Prostate gland (tissue), 2 donors: Measurements from ENCODE around the gene ATP1B1. TPM values are rescaled to one million over a fixed set of nuclear protein-coding genes. Genes with fewer than 3 reads are reported as not detected.

ENCODE experiments used
- DNase-seq: peaks from one replicate; pipeline ENCODE4 v3.0.0-alpha.2; 2019; ENCODE audit warnings: low spot score
- H3K27ac ChIP-seq, 2 donors: fragments of 200-600 bp; sonication (generic); 2 replicates each; pipeline ENCODE4 v1.5.1; 2017 to 2019
- H3K27me3 ChIP-seq: fragments of 200-600 bp; sonication (generic); replicated peaks from 2 replicates; pipeline ENCODE4 v1.5.1; 2019; ENCODE audit not compliant: insufficient read depth
- H3K36me3 ChIP-seq, 2 donors: fragments of 200-600 bp; sonication (generic); 1 replicate in 1 of 2; 2 replicates in 1 of 2; pipeline versions ENCODE4 v1.5.1 to v1.8.1; 2017 to 2019
- H3K4me1 ChIP-seq: fragments of 200-600 bp; sonication (generic); replicated peaks from 2 replicates; pipeline ENCODE4 v1.5.1; 2019
- H3K4me3 ChIP-seq, 2 donors: fragments of 200-600 bp; sonication (generic); 2 replicates each; pipeline ENCODE4 v1.5.1; 2017 to 2019
- H3K9me3 ChIP-seq: fragments of 200-600 bp; sonication (generic); 2 replicates; pipeline ENCODE4 v1.5.1; 2017
- POLR2A ChIP-seq: fragments of 450-650 bp; IDR thresholded peaks from one replicate; pipeline ENCODE4 v1.6.1; 2016; ENCODE audit warnings: antibody characterized with exemption, mild to moderate bottlenecking
- POLR2AphosphoS5 ChIP-seq: sonication (generic); formaldehyde crosslinking; IDR thresholded peaks from one replicate; pipeline ENCODE4 v1.6.1; 2017; ENCODE audit warnings: antibody characterized with exemption
- WGBS: methylation state at CpG from one replicate; pipeline ENCODE4 v1.1.5; 2018; 5-methylcytosine and 5-hydroxymethylcytosine counted together
- intact Hi-C: fragments of 100-400 bp; cut with DNase I; formaldehyde crosslinking; loops from one replicate; pipeline ENCODE4 v1.14.2; 2022
- total RNA-seq, 2 donors: library from RNA; depleted of rRNA; stranded (reverse); fragments of >200 nt; gene quantifications; one replicate each; pipeline ENCODE4 v1.1.0, GENCODE V29; 2016
- TF ChIP-seq, protein P1 (sequence below), 4 experiments: fragments of 200-600 bp in 2 of 4; fragments of 450-650 bp in 2 of 4; sonication (generic) in 2 of 4; IDR thresholded peaks; 1 replicate in 3 of 4; 2 replicates in 1 of 4; pipeline ENCODE4 v1.5.1; 2016 to 2019; ENCODE audit warnings: antibody characterized with exemption in 4 of 4, mild to moderate bottlenecking in 2 of 4, moderate library complexity in 2 of 4

The ATP1B1 gene
- total RNA-seq, 2 donors from 2014 or later: 59.4 to 139 TPM

DNA sequence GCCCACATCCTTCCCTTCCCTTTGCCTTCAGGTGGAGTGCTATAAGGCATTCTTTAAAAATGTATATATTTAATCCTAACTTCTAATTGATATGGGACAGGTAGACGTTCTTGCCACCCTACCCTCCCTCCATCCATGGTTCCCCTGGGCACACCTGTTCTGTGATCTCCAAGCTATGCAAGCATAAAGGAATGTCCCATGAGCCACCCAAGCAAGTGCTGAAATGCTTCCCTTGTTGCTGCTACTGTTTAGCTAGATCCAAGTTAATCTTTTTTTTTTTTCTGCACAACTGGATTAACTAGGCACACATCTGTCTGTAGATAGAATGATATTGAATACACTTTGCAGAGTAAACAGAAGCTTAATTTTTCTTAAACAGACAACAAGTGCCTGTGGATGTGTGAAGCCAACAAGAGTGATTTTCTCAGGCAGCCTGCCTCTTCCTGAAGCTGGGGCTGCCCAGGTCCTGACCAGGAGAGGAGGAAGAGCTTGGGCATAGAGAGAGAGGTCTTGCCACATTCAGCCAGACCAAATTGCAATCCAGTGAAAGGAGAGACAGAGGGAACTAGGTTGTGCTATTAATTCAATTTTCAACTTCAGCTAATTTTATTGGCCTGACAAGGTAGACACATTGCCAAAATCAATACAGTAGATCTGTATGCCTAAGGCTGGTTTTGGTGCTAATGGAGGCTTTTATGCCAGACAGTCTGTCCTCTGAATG lies 28.2 kb upstream of the ATP1B1 start:
- WGBS: 81% methylated on average over 1 of the region's 1 CpG
- TF ChIP-seq POLR2A (no peak), POLR2AphosphoS5 (no peak)
- TF ChIP-seq, protein P1, sequence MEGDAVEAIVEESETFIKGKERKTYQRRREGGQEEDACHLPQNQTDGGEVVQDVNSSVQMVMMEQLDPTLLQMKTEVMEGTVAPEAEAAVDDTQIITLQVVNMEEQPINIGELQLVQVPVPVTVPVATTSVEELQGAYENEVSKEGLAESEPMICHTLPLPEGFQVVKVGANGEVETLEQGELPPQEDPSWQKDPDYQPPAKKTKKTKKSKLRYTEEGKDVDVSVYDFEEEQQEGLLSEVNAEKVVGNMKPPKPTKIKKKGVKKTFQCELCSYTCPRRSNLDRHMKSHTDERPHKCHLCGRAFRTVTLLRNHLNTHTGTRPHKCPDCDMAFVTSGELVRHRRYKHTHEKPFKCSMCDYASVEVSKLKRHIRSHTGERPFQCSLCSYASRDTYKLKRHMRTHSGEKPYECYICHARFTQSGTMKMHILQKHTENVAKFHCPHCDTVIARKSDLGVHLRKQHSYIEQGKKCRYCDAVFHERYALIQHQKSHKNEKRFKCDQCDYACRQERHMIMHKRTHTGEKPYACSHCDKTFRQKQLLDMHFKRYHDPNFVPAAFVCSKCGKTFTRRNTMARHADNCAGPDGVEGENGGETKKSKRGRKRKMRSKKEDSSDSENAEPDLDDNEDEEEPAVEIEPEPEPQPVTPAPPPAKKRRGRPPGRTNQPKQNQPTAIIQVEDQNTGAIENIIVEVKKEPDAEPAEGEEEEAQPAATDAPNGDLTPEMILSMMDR (IDR thresholded peaks at IDR 0.05): no peak
- no peak for DNase-seq
- H3K4me3 ChIP-seq: no peak overlapping the region
- no peaks in the 10 kb centered on the region for H3K9me3 ChIP-seq
- H3K4me1 ChIP-seq: no peaks in the 10 kb centered on the region
- no peak overlapping the region for H3K27ac ChIP-seq
- no peaks in the 10 kb centered on the region for H3K27me3 ChIP-seq
- no peaks in the 10 kb centered on the region for H3K36me3 ChIP-seq
- intact Hi-C loops: no loop called here

DNA sequence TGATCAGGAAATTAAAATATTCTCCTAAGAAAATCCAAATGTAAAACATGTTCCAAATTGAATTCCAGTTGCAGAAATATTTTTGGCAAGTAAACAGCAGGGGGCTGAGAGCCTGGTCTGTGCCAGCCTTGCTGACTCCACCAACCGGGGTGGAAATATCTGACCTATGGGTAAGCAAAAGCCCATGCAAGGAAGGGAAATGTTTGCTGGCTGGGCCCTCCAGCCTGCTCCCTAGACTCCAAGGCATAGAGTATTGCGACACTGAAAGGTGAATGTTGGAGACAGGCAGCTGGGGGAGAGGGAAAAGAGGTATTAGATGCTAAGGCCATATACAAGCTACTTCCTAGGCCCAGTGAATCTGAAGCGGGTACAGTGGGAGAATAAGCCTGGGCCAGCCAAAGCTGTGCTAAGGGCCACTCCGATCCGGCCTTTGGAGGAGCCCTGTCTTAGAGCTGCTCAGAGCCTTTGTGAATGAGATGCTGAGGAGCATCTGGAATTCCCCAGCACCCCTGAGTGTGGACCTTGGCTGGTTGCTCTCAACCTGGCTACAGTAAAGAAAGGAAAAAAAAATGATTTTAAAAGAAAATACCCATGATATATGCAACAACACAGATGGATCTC lies 24.9 kb upstream of the ATP1B1 start:
- 84% methylated on average over 5 of the region's 5 CpGs for WGBS
- no peak overlapping the region for H3K4me3 ChIP-seq
- intact Hi-C loops: no loop called here
- H3K27ac ChIP-seq: no peak overlapping the region
- no peaks in the 10 kb centered on the region for H3K9me3 ChIP-seq
- no peaks in the 10 kb centered on the region for H3K4me1 ChIP-seq
- TF ChIP-seq, protein P1 (IDR thresholded peaks at IDR 0.05): no peak
- TF ChIP-seq POLR2AphosphoS5: no peak
- no peak for TF ChIP-seq POLR2A
- H3K36me3 ChIP-seq: no peaks in the 10 kb centered on the region
- H3K27me3 ChIP-seq: no peaks in the 10 kb centered on the region
- DNase-seq: no peak

DNA sequence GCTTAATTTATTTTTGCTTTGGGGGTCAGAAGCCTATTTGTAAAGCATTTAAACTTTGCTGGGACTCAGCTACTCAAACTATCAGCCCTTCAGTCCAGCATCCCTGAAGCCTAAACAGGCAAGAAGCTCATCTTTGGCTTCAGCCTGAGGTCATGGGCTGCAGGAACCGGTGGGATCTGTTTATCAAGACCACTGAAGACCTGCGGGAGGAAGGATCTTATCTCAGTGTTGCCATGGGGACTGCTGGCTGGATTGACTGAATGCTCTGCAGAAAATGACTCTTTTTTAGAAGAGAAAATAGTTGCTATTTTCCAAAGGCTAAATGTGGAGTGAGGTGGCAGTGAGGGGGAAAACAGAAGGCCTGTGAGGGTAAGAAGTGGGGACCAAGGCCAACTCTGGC lies 20.6 kb upstream of the ATP1B1 start:
- WGBS: 33% methylated on average over 2 of the region's 2 CpGs
- DNase-seq: no peak
- Histone ChIP-seq H3K27me3 (no peaks in the 10 kb centered on the region), H3K36me3 (no peaks in the 10 kb centered on the region), H3K4me3 (no peak overlapping the region), H3K27ac (no peak overlapping the region), H3K4me1 (no peaks in the 10 kb centered on the region), H3K9me3 (no peaks in the 10 kb centered on the region)
- TF ChIP-seq, protein P1 (IDR thresholded peaks at IDR 0.05): no peak
- no peak for TF ChIP-seq POLR2AphosphoS5
- no peak for TF ChIP-seq POLR2A
- intact Hi-C loops: no loop called here

DNA sequence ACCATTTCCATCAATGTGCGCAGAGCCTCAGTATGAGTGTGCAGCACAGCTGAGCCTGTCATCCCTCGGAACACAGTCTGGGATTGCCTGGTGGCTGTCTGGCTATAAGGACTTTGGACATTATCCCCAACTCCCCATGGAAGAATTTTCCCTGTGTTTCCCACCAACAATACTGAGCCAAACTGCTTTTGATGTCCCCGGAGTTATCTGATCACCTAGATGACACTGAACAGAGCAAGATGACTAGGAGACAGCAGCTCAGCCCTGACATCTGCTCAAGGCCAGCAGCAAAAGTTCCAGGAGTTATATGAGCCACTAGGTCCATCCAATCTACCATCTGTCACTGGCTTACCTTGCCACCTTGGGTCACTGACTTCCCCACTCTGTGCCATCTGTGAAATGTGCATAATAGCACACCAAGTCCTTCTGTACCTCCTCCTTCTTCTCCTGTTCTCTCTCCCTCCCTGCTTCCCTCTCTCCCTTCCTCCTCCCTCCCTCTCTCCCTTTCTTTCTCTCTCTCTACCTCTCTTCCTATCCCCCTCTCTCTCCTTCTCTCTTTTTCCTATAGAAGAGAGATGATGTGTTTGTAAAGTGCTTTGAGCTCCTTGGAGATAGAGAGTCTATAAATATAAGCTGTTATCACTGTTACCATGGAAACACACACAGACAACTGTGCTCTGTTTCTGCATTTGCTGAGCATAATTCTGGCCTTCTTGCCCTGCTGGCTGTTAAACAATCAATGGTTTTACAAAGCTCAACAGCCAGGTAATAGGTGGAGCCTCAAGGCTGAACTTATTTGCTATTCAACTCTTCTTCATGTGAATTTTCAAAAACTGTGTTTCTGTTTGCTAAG lies 19.7 kb upstream of the ATP1B1 start:
- DNase-seq: no peak
- Histone ChIP-seq H3K9me3 (no peaks in the 10 kb centered on the region), H3K4me3 (no peak overlapping the region), H3K4me1 (no peaks in the 10 kb centered on the region), H3K27ac (no peak overlapping the region), H3K36me3 (no peaks in the 10 kb centered on the region), H3K27me3 (no peaks in the 10 kb centered on the region)
- TF ChIP-seq, protein P1 (IDR thresholded peaks at IDR 0.05): no peak
- TF ChIP-seq POLR2AphosphoS5 (no peak), POLR2A (no peak)
- WGBS: 86% methylated on average over 3 of the region's 3 CpGs
- intact Hi-C loops: no loop called here
